ENCODE measurements around the gene MALAT1. TPM values are rescaled to one million over a fixed set of nuclear protein-coding genes. Genes with fewer than 3 reads are reported as not detected.
A peak's percentile ranks its signal among the peaks of the same experiment; 100 is the strongest.

The MALAT1 gene
- total and polyA plus RNA-seq, 2 of the 13 experiments (the other 11 are each of a cell fraction or from before 2014, with no cell fraction given): 143 to 1,237 TPM

DNA sequence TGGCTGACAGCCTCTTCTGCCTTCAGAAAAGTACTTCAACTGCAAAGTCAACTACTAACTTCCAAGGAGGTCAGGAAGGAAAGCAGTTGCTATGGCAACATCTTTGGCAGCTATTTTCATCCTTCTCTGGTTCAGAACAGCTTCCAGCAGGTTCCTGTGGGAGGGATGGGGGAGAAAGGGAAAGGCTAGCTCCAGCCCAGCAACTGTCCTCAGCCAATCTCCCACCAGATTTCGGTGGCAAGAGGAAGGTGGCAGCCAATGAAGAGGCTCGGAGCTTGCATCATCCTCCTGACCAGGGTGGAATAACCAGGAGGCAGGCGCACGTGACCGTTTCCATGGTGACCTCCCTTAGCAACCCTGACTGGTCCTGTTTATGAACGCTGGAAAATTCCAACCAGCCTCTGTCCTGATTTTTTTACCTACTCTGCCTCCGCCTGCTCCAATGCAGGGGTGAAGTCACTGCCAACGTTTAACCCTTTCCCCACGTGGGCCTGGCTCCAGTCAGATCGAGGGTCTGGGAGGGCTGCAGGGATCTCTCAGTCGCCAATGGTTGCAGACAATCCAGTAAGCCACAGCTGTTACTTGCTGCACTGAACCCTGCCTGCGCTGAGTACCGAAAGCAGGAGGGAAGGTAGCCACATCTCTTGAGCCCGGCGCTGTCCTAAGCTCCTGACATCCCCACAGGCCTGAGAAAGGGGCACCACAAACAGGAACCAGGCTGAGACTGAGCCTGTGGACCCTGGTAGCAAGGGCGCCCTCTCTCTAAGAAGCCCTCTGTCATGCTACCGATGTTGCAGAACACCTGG lies 11.2 kb upstream of the MALAT1 start (continued):
- TF ChIP-seq, protein P1, sequence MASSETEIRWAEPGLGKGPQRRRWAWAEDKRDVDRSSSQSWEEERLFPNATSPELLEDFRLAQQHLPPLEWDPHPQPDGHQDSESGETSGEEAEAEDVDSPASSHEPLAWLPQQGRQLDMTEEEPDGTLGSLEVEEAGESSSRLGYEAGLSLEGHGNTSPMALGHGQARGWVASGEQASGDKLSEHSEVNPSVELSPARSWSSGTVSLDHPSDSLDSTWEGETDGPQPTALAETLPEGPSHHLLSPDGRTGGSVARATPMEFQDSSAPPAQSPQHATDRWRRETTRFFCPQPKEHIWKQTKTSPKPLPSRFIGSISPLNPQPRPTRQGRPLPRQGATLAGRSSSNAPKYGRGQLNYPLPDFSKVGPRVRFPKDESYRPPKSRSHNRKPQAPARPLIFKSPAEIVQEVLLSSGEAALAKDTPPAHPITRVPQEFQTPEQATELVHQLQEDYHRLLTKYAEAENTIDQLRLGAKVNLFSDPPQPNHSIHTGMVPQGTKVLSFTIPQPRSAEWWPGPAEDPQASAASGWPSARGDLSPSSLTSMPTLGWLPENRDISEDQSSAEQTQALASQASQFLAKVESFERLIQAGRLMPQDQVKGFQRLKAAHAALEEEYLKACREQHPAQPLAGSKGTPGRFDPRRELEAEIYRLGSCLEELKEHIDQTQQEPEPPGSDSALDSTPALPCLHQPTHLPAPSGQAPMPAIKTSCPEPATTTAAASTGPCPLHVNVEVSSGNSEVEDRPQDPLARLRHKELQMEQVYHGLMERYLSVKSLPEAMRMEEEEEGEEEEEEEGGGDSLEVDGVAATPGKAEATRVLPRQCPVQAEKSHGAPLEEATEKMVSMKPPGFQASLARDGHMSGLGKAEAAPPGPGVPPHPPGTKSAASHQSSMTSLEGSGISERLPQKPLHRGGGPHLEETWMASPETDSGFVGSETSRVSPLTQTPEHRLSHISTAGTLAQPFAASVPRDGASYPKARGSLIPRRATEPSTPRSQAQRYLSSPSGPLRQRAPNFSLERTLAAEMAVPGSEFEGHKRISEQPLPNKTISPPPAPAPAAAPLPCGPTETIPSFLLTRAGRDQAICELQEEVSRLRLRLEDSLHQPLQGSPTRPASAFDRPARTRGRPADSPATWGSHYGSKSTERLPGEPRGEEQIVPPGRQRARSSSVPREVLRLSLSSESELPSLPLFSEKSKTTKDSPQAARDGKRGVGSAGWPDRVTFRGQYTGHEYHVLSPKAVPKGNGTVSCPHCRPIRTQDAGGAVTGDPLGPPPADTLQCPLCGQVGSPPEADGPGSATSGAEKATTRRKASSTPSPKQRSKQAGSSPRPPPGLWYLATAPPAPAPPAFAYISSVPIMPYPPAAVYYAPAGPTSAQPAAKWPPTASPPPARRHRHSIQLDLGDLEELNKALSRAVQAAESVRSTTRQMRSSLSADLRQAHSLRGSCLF (CRISPR knock-in tag; IDR thresholded peaks at IDR 0.05; ENCODE audit: borderline replicate concordance): no peak
- TF ChIP-seq, protein P2, sequence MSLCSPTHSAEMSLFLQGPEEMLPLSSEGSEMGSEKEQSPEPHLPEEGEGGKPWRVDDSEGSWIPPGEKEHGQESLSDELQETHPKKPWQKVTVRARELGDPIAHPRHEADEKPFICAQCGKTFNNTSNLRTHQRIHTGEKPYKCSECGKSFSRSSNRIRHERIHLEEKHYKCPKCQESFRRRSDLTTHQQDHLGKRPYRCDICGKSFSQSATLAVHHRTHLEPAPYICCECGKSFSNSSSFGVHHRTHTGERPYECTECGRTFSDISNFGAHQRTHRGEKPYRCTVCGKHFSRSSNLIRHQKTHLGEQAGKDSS (CRISPR knock-in tag; IDR thresholded peaks at IDR 0.05; ENCODE audit: borderline replicate concordance, low read depth): no peak
- TF ChIP-seq, protein P3, sequence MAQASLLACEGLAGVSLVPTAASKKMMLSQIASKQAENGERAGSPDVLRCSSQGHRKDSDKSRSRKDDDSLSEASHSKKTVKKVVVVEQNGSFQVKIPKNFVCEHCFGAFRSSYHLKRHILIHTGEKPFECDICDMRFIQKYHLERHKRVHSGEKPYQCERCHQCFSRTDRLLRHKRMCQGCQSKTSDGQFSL (CRISPR knock-in tag; IDR thresholded peaks at IDR 0.05): no peak
- TF ChIP-seq ZNF75D (CRISPR knock-in tag; IDR thresholded peaks at IDR 0.05; ENCODE audit: borderline replicate concordance): no peak
- TF ChIP-seq EEA1 (CRISPR knock-in tag; IDR thresholded peaks at IDR 0.05; ENCODE audit: borderline replicate concordance): no peak
- no peak for TF ChIP-seq KLF13 (CRISPR knock-in tag; IDR thresholded peaks at IDR 0.05)
- peak; percentile 55 for TF ChIP-seq POLR2AphosphoS5 (IDR thresholded peaks at IDR 0.05; ENCODE audit: low read depth, low read length)
- TF ChIP-seq, protein P4, sequence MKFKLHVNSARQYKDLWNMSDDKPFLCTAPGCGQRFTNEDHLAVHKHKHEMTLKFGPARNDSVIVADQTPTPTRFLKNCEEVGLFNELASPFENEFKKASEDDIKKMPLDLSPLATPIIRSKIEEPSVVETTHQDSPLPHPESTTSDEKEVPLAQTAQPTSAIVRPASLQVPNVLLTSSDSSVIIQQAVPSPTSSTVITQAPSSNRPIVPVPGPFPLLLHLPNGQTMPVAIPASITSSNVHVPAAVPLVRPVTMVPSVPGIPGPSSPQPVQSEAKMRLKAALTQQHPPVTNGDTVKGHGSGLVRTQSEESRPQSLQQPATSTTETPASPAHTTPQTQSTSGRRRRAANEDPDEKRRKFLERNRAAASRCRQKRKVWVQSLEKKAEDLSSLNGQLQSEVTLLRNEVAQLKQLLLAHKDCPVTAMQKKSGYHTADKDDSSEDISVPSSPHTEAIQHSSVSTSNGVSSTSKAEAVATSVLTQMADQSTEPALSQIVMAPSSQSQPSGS (CRISPR knock-in tag; IDR thresholded peaks at IDR 0.05): peak; percentile 96
- TF ChIP-seq, protein P5, sequence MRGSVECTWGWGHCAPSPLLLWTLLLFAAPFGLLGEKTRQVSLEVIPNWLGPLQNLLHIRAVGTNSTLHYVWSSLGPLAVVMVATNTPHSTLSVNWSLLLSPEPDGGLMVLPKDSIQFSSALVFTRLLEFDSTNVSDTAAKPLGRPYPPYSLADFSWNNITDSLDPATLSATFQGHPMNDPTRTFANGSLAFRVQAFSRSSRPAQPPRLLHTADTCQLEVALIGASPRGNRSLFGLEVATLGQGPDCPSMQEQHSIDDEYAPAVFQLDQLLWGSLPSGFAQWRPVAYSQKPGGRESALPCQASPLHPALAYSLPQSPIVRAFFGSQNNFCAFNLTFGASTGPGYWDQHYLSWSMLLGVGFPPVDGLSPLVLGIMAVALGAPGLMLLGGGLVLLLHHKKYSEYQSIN (CRISPR knock-in tag; IDR thresholded peaks at IDR 0.05; ENCODE audit: borderline replicate concordance): no peak
- TF ChIP-seq NR2F1 (CRISPR knock-in tag; IDR thresholded peaks at IDR 0.05): no peak
- TF ChIP-seq FOXM1 (CRISPR knock-in tag; IDR thresholded peaks at IDR 0.05): no peak
- no peak for TF ChIP-seq HMG20B (CRISPR knock-in tag; conservative IDR thresholded peaks at IDR 0.05)
- peak; percentile 59 for TF ChIP-seq ZSCAN21 (CRISPR knock-in tag; IDR thresholded peaks at IDR 0.05; ENCODE audit: borderline replicate concordance)
- TF ChIP-seq NR3C1 (CRISPR knock-in tag; IDR thresholded peaks at IDR 0.05): no peak
- TF ChIP-seq, protein P6, sequence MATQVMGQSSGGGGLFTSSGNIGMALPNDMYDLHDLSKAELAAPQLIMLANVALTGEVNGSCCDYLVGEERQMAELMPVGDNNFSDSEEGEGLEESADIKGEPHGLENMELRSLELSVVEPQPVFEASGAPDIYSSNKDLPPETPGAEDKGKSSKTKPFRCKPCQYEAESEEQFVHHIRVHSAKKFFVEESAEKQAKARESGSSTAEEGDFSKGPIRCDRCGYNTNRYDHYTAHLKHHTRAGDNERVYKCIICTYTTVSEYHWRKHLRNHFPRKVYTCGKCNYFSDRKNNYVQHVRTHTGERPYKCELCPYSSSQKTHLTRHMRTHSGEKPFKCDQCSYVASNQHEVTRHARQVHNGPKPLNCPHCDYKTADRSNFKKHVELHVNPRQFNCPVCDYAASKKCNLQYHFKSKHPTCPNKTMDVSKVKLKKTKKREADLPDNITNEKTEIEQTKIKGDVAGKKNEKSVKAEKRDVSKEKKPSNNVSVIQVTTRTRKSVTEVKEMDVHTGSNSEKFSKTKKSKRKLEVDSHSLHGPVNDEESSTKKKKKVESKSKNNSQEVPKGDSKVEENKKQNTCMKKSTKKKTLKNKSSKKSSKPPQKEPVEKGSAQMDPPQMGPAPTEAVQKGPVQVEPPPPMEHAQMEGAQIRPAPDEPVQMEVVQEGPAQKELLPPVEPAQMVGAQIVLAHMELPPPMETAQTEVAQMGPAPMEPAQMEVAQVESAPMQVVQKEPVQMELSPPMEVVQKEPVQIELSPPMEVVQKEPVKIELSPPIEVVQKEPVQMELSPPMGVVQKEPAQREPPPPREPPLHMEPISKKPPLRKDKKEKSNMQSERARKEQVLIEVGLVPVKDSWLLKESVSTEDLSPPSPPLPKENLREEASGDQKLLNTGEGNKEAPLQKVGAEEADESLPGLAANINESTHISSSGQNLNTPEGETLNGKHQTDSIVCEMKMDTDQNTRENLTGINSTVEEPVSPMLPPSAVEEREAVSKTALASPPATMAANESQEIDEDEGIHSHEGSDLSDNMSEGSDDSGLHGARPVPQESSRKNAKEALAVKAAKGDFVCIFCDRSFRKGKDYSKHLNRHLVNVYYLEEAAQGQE (IDR thresholded peaks at IDR 0.05; ENCODE audit: borderline replicate concordance in 1 of 2, low read depth in 1 of 2, low read length in 2 of 2): peak in 1 of 2 experiments; percentile 16; a peak in 1 of 4 replicates

All from HepG2 (cell line).